Esophagus squamous epithelium (tissue), 5 donors: Measurements from ENCODE around the gene GTF3C2. TPM values are rescaled to one million over a fixed set of nuclear protein-coding genes. Genes with fewer than 3 reads are reported as not detected.

ENCODE experiments used
- DNase-seq: peaks from one replicate; lab custom pipeline; 2025; lab: John Stamatoyannopoulos, UW
- H3K27ac ChIP-seq, 4 donors: fragments of 200-600 bp; sonication (generic); one replicate each; pipeline ENCODE4 v1.5.1; 2016 to 2019; ENCODE audit warnings: mild to moderate bottlenecking in 1 of 4
- H3K27me3 ChIP-seq, 4 donors: fragments of 200-600 bp; sonication (generic); 1 replicate in 3 of 4; 2 replicates in 1 of 4; pipeline versions ENCODE4 v1.5.1 to v1.6.0; 2017 to 2021; ENCODE audit warnings: antibody characterized with exemption in 1 of 4
- H3K36me3 ChIP-seq, 3 donors: fragments of 200-600 bp; sonication (generic); one replicate each; pipeline ENCODE4 v1.5.1; 2016 to 2019
- H3K4me1 ChIP-seq, 3 donors: fragments of 200-600 bp; sonication (generic); one replicate each; pipeline ENCODE4 v1.5.1; 2017 to 2019
- H3K4me3 ChIP-seq, 4 donors: fragments of 200-600 bp; sonication (generic); 1 replicate in 3 of 4; 2 replicates in 1 of 4; pipeline ENCODE4 v1.5.1; 2016 to 2019; ENCODE audit warnings: mild to moderate bottlenecking in 2 of 4, moderate library complexity in 1 of 4
- H3K9me3 ChIP-seq, 3 donors: fragments of 200-600 bp; sonication (generic); one replicate each; pipeline ENCODE4 v1.5.1; 2016 to 2019
- POLR2A ChIP-seq, 4 donors: fragments of 450-650 bp; IDR thresholded peaks; one replicate each; pipeline ENCODE4 v1.6.1; 2017; ENCODE audit warnings: antibody characterized with exemption in 4 of 4, mild to moderate bottlenecking in 4 of 4, moderate library complexity in 3 of 4
- WGBS, 2 donors: methylation state at CpG; one replicate each; pipeline ENCODE4 v1.1.5; 2018; 5-methylcytosine and 5-hydroxymethylcytosine counted together
- intact Hi-C: fragments of 100-400 bp; cut with DNase I; formaldehyde crosslinking; loops from one replicate; pipeline ENCODE4 v1.15.0; 2022
- total RNA-seq, 4 donors: library from RNA; depleted of rRNA; stranded (reverse); fragments of >200 nt; gene quantifications; one replicate each; pipeline ENCODE4 v1.1.0, GENCODE V29; 2016
- TF ChIP-seq, protein P1 (sequence below), 6 experiments: fragments of 450-650 bp in 4 of 6; fragments of 200-600 bp in 2 of 6; sonication (generic) in 2 of 6; IDR thresholded peaks; one replicate each; pipeline ENCODE4 v1.5.1; 2016 to 2019; ENCODE audit warnings: antibody characterized with exemption in 6 of 6, mild to moderate bottlenecking in 4 of 6, moderate library complexity in 4 of 6
- donor health status: DM: yes; HTN: yes; CAD: no.

Gene GTF3C2
- total RNA-seq, 4 donors from 2014 or later = 37.2 to 59.7 (median 52.3) TPM

DNA sequence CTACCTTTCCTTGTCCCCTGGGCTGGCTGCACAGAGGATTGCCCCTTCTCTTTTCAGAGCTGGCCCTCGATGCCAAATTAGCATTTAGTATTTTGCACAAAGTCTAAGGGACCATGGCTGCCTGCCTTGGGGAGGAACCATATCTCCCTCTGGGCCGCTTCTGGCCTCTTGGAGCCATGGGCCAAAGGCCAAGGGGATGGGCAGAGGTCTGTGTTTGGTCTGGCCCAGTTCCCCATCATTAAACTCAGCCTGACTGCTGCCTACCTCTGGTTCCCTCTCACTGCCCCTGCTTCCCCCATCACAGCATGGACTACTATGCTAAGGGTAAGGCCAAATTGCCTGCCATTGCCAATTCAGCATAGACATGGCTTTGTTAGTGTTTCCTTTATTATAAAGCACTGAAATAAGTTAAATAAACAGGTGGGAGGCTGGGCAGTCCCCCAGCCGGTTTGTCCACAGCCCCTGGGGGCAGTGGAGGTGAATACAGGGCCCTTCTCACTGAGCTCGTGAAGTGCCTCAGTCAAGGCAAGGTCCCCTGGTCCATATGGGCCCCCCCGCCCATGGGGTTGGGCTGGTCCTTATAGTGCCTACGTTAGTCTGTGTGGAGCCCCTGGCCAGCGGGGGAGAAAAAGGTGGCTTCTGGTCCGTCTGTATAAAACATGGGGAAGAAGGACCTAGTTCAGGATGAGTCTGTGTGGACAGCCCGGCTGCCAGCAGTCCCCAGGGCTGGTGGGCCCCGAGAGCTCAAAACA, 20.5 kb upstream of the GTF3C2 start:
- H3K9me3 ChIP-seq = no peaks in the 10 kb centered on the region
- no peak overlapping the region for H3K27ac ChIP-seq
- WGBS, 2 donors = 50 to 58% methylated on average over 2 to 9 of the region's 10 CpGs
- peaks cover 19 to 69% (median 20%) of the 10 kb centered on the region in 3 donors for H3K4me1 ChIP-seq
- H3K27me3 ChIP-seq = no peaks in the 10 kb centered on the region
- peaks cover 32 to 69% (median 34%) of the 10 kb centered on the region in 3 donors for H3K36me3 ChIP-seq
- no peak for DNase-seq
- H3K4me3 ChIP-seq = no peak overlapping the region
- no peak for TF ChIP-seq POLR2A (IDR thresholded peaks at IDR 0.05)
- TF ChIP-seq, protein P1, sequence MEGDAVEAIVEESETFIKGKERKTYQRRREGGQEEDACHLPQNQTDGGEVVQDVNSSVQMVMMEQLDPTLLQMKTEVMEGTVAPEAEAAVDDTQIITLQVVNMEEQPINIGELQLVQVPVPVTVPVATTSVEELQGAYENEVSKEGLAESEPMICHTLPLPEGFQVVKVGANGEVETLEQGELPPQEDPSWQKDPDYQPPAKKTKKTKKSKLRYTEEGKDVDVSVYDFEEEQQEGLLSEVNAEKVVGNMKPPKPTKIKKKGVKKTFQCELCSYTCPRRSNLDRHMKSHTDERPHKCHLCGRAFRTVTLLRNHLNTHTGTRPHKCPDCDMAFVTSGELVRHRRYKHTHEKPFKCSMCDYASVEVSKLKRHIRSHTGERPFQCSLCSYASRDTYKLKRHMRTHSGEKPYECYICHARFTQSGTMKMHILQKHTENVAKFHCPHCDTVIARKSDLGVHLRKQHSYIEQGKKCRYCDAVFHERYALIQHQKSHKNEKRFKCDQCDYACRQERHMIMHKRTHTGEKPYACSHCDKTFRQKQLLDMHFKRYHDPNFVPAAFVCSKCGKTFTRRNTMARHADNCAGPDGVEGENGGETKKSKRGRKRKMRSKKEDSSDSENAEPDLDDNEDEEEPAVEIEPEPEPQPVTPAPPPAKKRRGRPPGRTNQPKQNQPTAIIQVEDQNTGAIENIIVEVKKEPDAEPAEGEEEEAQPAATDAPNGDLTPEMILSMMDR (IDR thresholded peaks at IDR 0.05) = no peak
- intact Hi-C loops = no loop called here

DNA sequence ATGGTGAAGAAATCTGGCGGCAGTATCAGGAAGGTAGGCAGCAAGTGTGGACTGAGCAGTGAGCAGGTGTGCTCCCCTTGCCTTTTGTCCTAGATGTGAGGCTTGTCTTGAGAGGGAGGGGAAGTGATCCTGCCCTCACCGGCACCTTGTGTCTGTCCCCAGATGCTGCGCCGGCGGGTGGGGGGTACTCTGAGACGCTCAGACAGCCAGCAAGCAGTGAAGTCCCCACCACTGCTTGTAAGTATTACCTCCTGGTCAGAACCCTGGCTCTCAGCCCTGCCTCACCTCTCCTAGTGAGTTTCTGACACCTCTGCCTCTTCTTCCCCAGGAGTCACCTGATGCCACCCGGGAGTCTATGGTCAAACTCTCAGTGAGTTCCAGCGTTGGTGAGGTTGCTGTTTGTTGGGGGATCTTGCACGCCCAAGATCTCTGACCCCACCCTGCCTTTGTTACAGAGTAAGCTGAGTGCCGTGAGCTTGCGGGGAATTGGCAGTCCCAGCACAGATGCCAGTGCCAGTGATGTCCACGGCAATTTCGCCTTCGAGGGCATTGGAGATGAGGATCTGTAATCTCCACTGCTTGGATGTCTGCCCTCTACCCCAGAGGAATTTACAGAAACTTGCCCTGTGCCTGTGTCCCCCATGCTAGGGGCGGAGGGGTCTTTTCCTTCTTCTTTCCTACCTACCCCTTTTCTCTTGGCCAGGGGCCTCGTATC, 19.7 kb upstream of the GTF3C2 start:
- Histone ChIP-seq H3K27me3 (no peaks in the 10 kb centered on the region), H3K36me3 (peaks cover 32 to 62% (median 34%) of the 10 kb centered on the region in 3 donors), H3K27ac (no peak overlapping the region), H3K4me3 (no peak overlapping the region), H3K9me3 (no peaks in the 10 kb centered on the region), H3K4me1 (peaks cover 24 to 71% (median 26%) of the 10 kb centered on the region in 3 donors)
- DNase-seq = no peak
- TF ChIP-seq POLR2A (IDR thresholded peaks at IDR 0.05) = no peak
- TF ChIP-seq, protein P1 (IDR thresholded peaks at IDR 0.05) = no peak
- 83 to 94% methylated on average over 8 to 14 of the region's 16 CpGs for WGBS, 2 donors
- intact Hi-C loops = no loop called here

DNA sequence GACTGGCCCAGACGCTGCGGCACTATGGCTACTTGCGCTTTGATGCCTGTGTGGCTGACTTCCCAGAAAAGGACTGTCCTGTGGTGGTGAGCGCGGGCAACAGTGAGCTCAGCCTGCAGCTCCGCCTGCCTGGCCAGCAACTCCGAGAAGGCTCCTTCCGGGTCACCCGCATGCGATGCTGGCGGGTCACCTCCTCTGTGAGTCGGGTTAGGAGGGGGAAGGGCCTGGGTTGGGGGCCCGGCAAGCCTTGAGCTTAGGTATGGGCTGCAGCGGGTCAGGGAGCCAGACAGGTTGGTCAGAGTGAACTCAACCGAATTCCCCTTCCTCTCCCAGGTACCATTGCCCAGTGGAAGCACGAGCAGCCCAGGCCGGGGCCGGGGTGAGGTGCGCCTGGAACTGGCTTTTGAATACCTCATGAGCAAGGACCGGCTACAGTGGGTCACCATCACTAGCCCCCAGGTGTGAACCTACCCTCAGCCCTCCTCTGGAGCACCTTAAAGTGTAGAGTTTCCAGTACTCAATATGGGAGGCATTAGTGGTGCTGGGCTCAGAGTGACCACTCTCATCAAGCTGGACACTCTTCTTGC, 19.0 kb upstream of the GTF3C2 start:
- H3K36me3 ChIP-seq = peaks cover 32 to 61% (median 34%) of the 10 kb centered on the region in 3 donors
- no peak overlapping the region for H3K27ac ChIP-seq
- DNase-seq = no peak
- H3K9me3 ChIP-seq = no peaks in the 10 kb centered on the region
- WGBS, 2 donors = 83 to 84% methylated on average over 4 to 6 of the region's 20 CpGs
- intact Hi-C loops = no loop called here
- H3K4me1 ChIP-seq = peaks cover 21 to 71% (median 22%) of the 10 kb centered on the region in 3 donors
- H3K27me3 ChIP-seq = no peaks in the 10 kb centered on the region
- no peak overlapping the region for H3K4me3 ChIP-seq
- TF ChIP-seq, protein P1 (IDR thresholded peaks at IDR 0.05) = no peak
- no peak for TF ChIP-seq POLR2A (IDR thresholded peaks at IDR 0.05)

DNA sequence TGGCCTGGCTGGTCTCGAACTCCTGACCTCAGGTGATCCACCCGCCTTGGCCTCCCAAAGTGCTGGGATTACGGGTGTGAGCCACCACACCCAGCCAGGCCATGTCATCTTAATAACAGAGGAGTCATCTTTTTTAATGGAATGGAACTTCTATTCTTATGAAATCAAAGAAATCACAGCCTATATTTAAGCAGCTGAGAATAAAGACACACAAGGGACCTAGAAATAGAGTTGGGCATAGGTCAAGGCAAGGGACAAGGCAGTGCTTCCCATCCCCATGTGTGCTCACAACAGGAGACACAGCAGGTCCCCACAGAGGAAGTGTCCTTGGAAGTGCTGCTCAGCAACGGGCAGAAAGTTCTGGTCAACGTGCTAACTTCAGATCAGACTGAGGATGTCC, 17.0 kb upstream of the GTF3C2 start:
- H3K9me3 ChIP-seq = no peaks in the 10 kb centered on the region
- intact Hi-C loops = no loop called here
- H3K36me3 ChIP-seq = peaks cover 32 to 63% (median 34%) of the 10 kb centered on the region in 3 donors
- no peaks in the 10 kb centered on the region for H3K27me3 ChIP-seq
- 69 to 80% methylated on average over 5 of the region's 5 CpGs for WGBS, 2 donors
- H3K27ac ChIP-seq = no peak overlapping the region
- no peak overlapping the region for H3K4me3 ChIP-seq
- no peak for TF ChIP-seq POLR2A (IDR thresholded peaks at IDR 0.05)
- TF ChIP-seq, protein P1 (IDR thresholded peaks at IDR 0.05) = no peak
- peaks cover 19 to 65% (median 21%) of the 10 kb centered on the region in 3 donors for H3K4me1 ChIP-seq
- DNase-seq = no peak
